ENCODE measurements around the gene OR4Q3.
"Not testable (repeated sequence)": the region's sequence is repeated elsewhere in the genome, so short reads cannot be mapped to it uniquely, and the experiment has no call there.

DNA sequence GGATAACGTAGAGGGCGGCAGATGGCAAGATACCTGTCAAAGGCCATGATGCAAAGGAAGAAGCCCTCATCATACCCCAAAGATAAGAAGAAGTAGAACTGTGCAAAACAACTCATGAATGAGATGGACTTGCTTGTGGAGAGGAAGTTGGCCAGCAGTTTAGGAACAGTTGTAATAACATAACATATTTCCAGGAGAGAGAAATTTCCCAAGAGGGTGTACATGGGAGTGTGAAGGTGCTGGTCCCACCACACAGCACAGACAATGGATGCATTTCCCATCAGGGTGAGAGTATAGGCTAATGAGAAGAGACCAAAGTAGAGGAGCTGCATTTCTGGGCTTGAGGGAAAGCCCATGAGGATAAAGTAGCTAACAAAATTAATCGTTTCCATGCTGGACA is 9.5 kb upstream of the OR4Q3 start:
- TF ChIP-seq, protein P1, sequence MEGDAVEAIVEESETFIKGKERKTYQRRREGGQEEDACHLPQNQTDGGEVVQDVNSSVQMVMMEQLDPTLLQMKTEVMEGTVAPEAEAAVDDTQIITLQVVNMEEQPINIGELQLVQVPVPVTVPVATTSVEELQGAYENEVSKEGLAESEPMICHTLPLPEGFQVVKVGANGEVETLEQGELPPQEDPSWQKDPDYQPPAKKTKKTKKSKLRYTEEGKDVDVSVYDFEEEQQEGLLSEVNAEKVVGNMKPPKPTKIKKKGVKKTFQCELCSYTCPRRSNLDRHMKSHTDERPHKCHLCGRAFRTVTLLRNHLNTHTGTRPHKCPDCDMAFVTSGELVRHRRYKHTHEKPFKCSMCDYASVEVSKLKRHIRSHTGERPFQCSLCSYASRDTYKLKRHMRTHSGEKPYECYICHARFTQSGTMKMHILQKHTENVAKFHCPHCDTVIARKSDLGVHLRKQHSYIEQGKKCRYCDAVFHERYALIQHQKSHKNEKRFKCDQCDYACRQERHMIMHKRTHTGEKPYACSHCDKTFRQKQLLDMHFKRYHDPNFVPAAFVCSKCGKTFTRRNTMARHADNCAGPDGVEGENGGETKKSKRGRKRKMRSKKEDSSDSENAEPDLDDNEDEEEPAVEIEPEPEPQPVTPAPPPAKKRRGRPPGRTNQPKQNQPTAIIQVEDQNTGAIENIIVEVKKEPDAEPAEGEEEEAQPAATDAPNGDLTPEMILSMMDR (optimal IDR thresholded peaks at IDR 0.05 in 1 of 3, IDR thresholded peaks at IDR 0.05 in 1 of 3, conservative IDR thresholded peaks at IDR 0.05 in 1 of 3; ENCODE audit: extremely low read depth in 1 of 3, insufficient read depth in 2 of 3, low read length in 3 of 3): not testable (repeated sequence)
- not testable (repeated sequence) for TF ChIP-seq EZH2 (IDR thresholded peaks at IDR 0.05; ENCODE audit: low read length)

Measured in keratinocyte (primary cell).